Esophagus (tissue), 2 donors: ENCODE results near the gene DAAM2. TPM values are rescaled to one million over a fixed set of nuclear protein-coding genes. Genes with fewer than 3 reads are reported as not detected.

Experiments used
- H3K27ac ChIP-seq, 2 donors: one replicate each; pipeline ENCODE4 v1.5.1; 2013; ENCODE audit warnings: low read depth in 2 of 2, mild to moderate bottlenecking in 2 of 2, inconsistent platforms in 1 of 2, low read length in 1 of 2, moderate library complexity in 1 of 2
- H3K27me3 ChIP-seq, 2 donors: one replicate each; pipeline ENCODE4 v1.6.1; 2013; ENCODE audit warnings: low read length in 2 of 2, control low read depth in 1 of 2, mild to moderate bottlenecking in 1 of 2; ENCODE audit not compliant: insufficient read depth in 2 of 2, control insufficient read depth in 1 of 2
- H3K36me3 ChIP-seq, 2 donors: one replicate each; pipeline ENCODE4 v1.6.1; 2013; ENCODE audit warnings: low read length in 1 of 2; ENCODE audit not compliant: control insufficient read depth in 2 of 2, insufficient read depth in 2 of 2
- H3K4me1 ChIP-seq, 2 donors: one replicate each; pipeline ENCODE4 v1.6.1; 2013; ENCODE audit warnings: low read length in 1 of 2; ENCODE audit not compliant: control insufficient read depth in 2 of 2, insufficient read depth in 2 of 2
- H3K4me3 ChIP-seq, 2 donors: one replicate each; pipeline ENCODE4 v1.5.1; 2013; ENCODE audit warnings: low read length in 2 of 2, mild to moderate bottlenecking in 2 of 2, low read depth in 1 of 2, moderate library complexity in 1 of 2
- H3K9me3 ChIP-seq, 2 donors: one replicate each; pipeline ENCODE4 v1.6.1; 2013; ENCODE audit warnings: mild to moderate bottlenecking in 2 of 2, low read depth in 1 of 2, low read length in 1 of 2, moderate library complexity in 1 of 2; ENCODE audit not compliant: control insufficient read depth in 2 of 2, insufficient read depth in 1 of 2
- WGBS, 2 donors: extraction: QIAGEN DNeasy Blood & Tissue Kit; methylation state at CpG; one replicate each; pipeline ENCODE4 v1.1.7; 2013; 5-methylcytosine and 5-hydroxymethylcytosine counted together
- polyA plus RNA-seq, 2 donors: library from polyadenylated mRNA; stranded (reverse); fragments of 200-250 nt; gene quantifications; one replicate each; pipeline ENCODE4 v1.2.3, GENCODE V29; 2013
- donor health status: healthy with polysubstance abuse.
- donor health status: Bipolar disorder and iron deficiency.

DAAM2 gene
- polyA plus RNA-seq, 2 donors = 10.7 to 11.3 TPM

GRCh38 chr6:39885691-39886090 lies 93.5 kb downstream of the DAAM2 start:
- Histone ChIP-seq H3K4me1 (no peaks in the 10 kb centered on the region), H3K36me3 (no peaks in the 10 kb centered on the region), H3K27me3 (no peaks in the 10 kb centered on the region), H3K27ac (peak overlapping the region; percentile 15 to 16), H3K9me3 (no peaks in the 10 kb centered on the region), H3K4me3 (no peak overlapping the region)
- WGBS, 2 donors = 85 to 89% methylated on average over 7 of the region's 7 CpGs

- Histone ChIP-seq H3K4me1 (no peaks in the 10 kb centered on the region), H3K36me3 (no peaks in the 10 kb centered on the region), H3K9me3 (no peaks in the 10 kb centered on the region), H3K27ac (peak overlapping the region in 1 of 2 donors; percentile 48), H3K27me3 (no peaks in the 10 kb centered on the region), H3K4me3 (no peak overlapping the region)
- 49 to 62% methylated on average over 2 of the region's 2 CpGs for WGBS, 2 donors
Measured at GRCh38 chr6:39886871-39887270, 94.7 kb downstream of the DAAM2 start.

GRCh38 chr6:39887692-39888450 lies 95.7 kb downstream of the DAAM2 start:
- WGBS, 2 donors = 49 to 55% methylated on average over 14 of the region's 14 CpGs
- H3K4me1 ChIP-seq = no peaks in the 10 kb centered on the region
- H3K27me3 ChIP-seq = no peaks in the 10 kb centered on the region
- H3K9me3 ChIP-seq = no peaks in the 10 kb centered on the region
- peak overlapping the region; percentile 57 to 69 for H3K27ac ChIP-seq
- H3K36me3 ChIP-seq = no peaks in the 10 kb centered on the region
- H3K4me3 ChIP-seq = no peak overlapping the region

- Histone ChIP-seq H3K4me3 (no peak overlapping the region), H3K27ac (no peak overlapping the region), H3K4me1 (no peaks in the 10 kb centered on the region), H3K27me3 (no peaks in the 10 kb centered on the region), H3K36me3 (no peaks in the 10 kb centered on the region), H3K9me3 (no peaks in the 10 kb centered on the region)
- WGBS, 2 donors = 71 to 75% methylated on average over 2 of the region's 2 CpGs
Measured at GRCh38 chr6:39889229-39889628, 97.1 kb downstream of the DAAM2 start.

- no peaks in the 10 kb centered on the region for H3K4me1 ChIP-seq
- H3K27ac ChIP-seq = no peak overlapping the region
- WGBS, 2 donors = 90 to 92% methylated on average over 6 of the region's 6 CpGs
- no peak overlapping the region for H3K4me3 ChIP-seq
- no peaks in the 10 kb centered on the region for H3K27me3 ChIP-seq
- no peaks in the 10 kb centered on the region for H3K9me3 ChIP-seq
- H3K36me3 ChIP-seq = no peaks in the 10 kb centered on the region
Measured at GRCh38 chr6:39891353-39891752, 99.2 kb downstream of the DAAM2 start.

- no peaks in the 10 kb centered on the region for H3K27me3 ChIP-seq
- no peak overlapping the region for H3K27ac ChIP-seq
- H3K9me3 ChIP-seq = no peaks in the 10 kb centered on the region
- 42 to 77% methylated on average over 4 of the region's 4 CpGs for WGBS, 2 donors
- H3K4me3 ChIP-seq = no peak overlapping the region
- no peaks in the 10 kb centered on the region for H3K36me3 ChIP-seq
- no peaks in the 10 kb centered on the region for H3K4me1 ChIP-seq
Measured at GRCh38 chr6:39891976-39892375, 99.8 kb downstream of the DAAM2 start.

GRCh38 chr6:39892490-39893129 lies 100.4 kb downstream of the DAAM2 start:
- 63 to 65% methylated on average over 2 of the region's 2 CpGs for WGBS, 2 donors
- Histone ChIP-seq H3K4me1 (no peaks in the 10 kb centered on the region), H3K9me3 (no peaks in the 10 kb centered on the region), H3K27ac (no peak overlapping the region), H3K4me3 (no peak overlapping the region), H3K27me3 (no peaks in the 10 kb centered on the region), H3K36me3 (no peaks in the 10 kb centered on the region)

- WGBS, 2 donors = 75 to 83% methylated on average over 8 of the region's 8 CpGs
- no peaks in the 10 kb centered on the region for H3K36me3 ChIP-seq
- no peaks in the 10 kb centered on the region for H3K27me3 ChIP-seq
- no peak overlapping the region for H3K4me3 ChIP-seq
- no peaks in the 10 kb centered on the region for H3K9me3 ChIP-seq
- H3K27ac ChIP-seq = no peak overlapping the region
- no peaks in the 10 kb centered on the region for H3K4me1 ChIP-seq
Measured at GRCh38 chr6:39893286-39893685, 101.1 kb downstream of the DAAM2 start.

- H3K36me3 ChIP-seq = peaks cover 0 to 3% of the 10 kb centered on the region in 2 donors
- 87 to 93% methylated on average over 12 of the region's 12 CpGs for WGBS, 2 donors
Measured at GRCh38 chr6:39896701-39897100, 104.5 kb downstream of the DAAM2 start.

GRCh38 chr6:39897698-39898097 lies 105.5 kb downstream of the DAAM2 start:
- H3K4me3 ChIP-seq = no peak overlapping the region
- H3K9me3 ChIP-seq = no peaks in the 10 kb centered on the region
- H3K27ac ChIP-seq = no peak overlapping the region
- H3K4me1 ChIP-seq = no peaks in the 10 kb centered on the region
- peaks cover 2 to 3% of the 10 kb centered on the region in 2 donors for H3K36me3 ChIP-seq
- no peaks in the 10 kb centered on the region for H3K27me3 ChIP-seq
- WGBS, 2 donors = 76 to 77% methylated on average over 3 of the region's 3 CpGs

More at GRCh38 chr6:39896701-39897100, 104.5 kb downstream of the DAAM2 start:
- no peak overlapping the region for H3K27ac ChIP-seq
- no peaks in the 10 kb centered on the region for H3K9me3 ChIP-seq
- no peaks in the 10 kb centered on the region for H3K4me1 ChIP-seq
- no peak overlapping the region for H3K4me3 ChIP-seq
- no peaks in the 10 kb centered on the region for H3K27me3 ChIP-seq
